Nephron progenitor cell (in vitro differentiated cells): ENCODE data around the gene CADM4.
"Not testable (repeated sequence)": the region's sequence is repeated elsewhere in the genome, so short reads cannot be mapped to it uniquely, and the experiment has no call there.

Experiments used
- DNase-seq: peaks from one replicate; pipeline ENCODE4 v3.0.0; 2021
- H3K27ac Mint-ChIP-seq: 2 replicates; pipeline ENCODE4 v1.8.0; 2021; ENCODE audit warnings: mild to moderate bottlenecking, moderate library complexity, mixed read lengths
- H3K27me3 Mint-ChIP-seq: 2 replicates; pipeline ENCODE4 v1.8.0; 2021; ENCODE audit warnings: mild to moderate bottlenecking, low read depth, mixed read lengths; ENCODE audit not compliant: poor library complexity
- H3K36me3 Mint-ChIP-seq: 2 replicates; pipeline ENCODE4 v1.8.0; 2021; ENCODE audit warnings: low read depth, mixed read lengths
- H3K4me1 Mint-ChIP-seq: 2 replicates; pipeline ENCODE4 v1.8.0; 2021; ENCODE audit warnings: mixed read lengths
- H3K4me3 Mint-ChIP-seq: 2 replicates; pipeline ENCODE4 v1.8.0; 2021; ENCODE audit warnings: mild to moderate bottlenecking, moderate library complexity, mixed read lengths
- H3K9me3 Mint-ChIP-seq: 2 replicates; pipeline ENCODE4 v1.8.0; 2021; ENCODE audit warnings: mild to moderate bottlenecking, moderate library complexity, mixed read lengths
- CTCF ChIP-seq: fragments of 200-600 bp; sonication (generic); IDR thresholded peaks from 2 replicates; pipeline ENCODE4 v1.5.0; 2021; ENCODE audit warnings: antibody characterized with exemption

CADM4 gene

GRCh38 chr19:43658494-43658893 lies 18.8 kb upstream of the CADM4 start:
- Mint-ChIP-seq H3K27me3 (peaks cover 8% of the 10 kb centered on the region), H3K4me1 (peaks cover 6% of the 10 kb centered on the region), H3K4me3 (no peak overlapping the region), H3K9me3 (peaks cover 17% of the 10 kb centered on the region), H3K27ac (no peak overlapping the region), H3K36me3 (peaks cover 94% of the 10 kb centered on the region)
- DNase-seq = no peak
- no peak for TF ChIP-seq CTCF

- peaks cover 17% of the 10 kb centered on the region for H3K9me3 Mint-ChIP-seq
- no peak for DNase-seq
- H3K4me1 Mint-ChIP-seq = peaks cover 6% of the 10 kb centered on the region
- no peak overlapping the region for H3K27ac Mint-ChIP-seq
- TF ChIP-seq CTCF = no peak
- H3K27me3 Mint-ChIP-seq = peaks cover 8% of the 10 kb centered on the region
- H3K36me3 Mint-ChIP-seq = peaks cover 93% of the 10 kb centered on the region
- no peak overlapping the region for H3K4me3 Mint-ChIP-seq
Measured at GRCh38 chr19:43658001-43658400, 18.4 kb upstream of the CADM4 start.

GRCh38 chr19:43656436-43656835 lies 16.8 kb upstream of the CADM4 start:
- H3K27me3 Mint-ChIP-seq = peaks cover 8% of the 10 kb centered on the region

GRCh38 chr19:43652546-43652874 lies 12.9 kb upstream of the CADM4 start:
- peaks cover 74% of the 10 kb centered on the region for H3K36me3 Mint-ChIP-seq
- peaks cover 6% of the 10 kb centered on the region for H3K9me3 Mint-ChIP-seq

More at GRCh38 chr19:43656436-43656835, 16.8 kb upstream of the CADM4 start:
- H3K27ac Mint-ChIP-seq = no peak overlapping the region
- H3K4me3 Mint-ChIP-seq = no peak overlapping the region
- DNase-seq = no peak
- H3K9me3 Mint-ChIP-seq = peaks cover 10% of the 10 kb centered on the region
- peaks cover 5% of the 10 kb centered on the region for H3K4me1 Mint-ChIP-seq
- TF ChIP-seq CTCF = no peak
- peaks cover 88% of the 10 kb centered on the region for H3K36me3 Mint-ChIP-seq

GRCh38 chr19:43651758-43652545 lies 12.3 kb upstream of the CADM4 start:
- peaks cover 12% of the 10 kb centered on the region for H3K9me3 Mint-ChIP-seq
- peak; percentile 58 for DNase-seq
- TF ChIP-seq CTCF = peak; percentile 70
- H3K4me3 Mint-ChIP-seq = peak overlapping the region; percentile 38
- H3K27ac Mint-ChIP-seq = no peak overlapping the region
- H3K4me1 Mint-ChIP-seq = peaks cover 5% of the 10 kb centered on the region
- peaks cover 74% of the 10 kb centered on the region for H3K36me3 Mint-ChIP-seq
- H3K27me3 Mint-ChIP-seq = no peaks in the 10 kb centered on the region

More at GRCh38 chr19:43652546-43652874, 12.9 kb upstream of the CADM4 start:
- Mint-ChIP-seq H3K4me3 (no peak overlapping the region), H3K4me1 (peaks cover 5% of the 10 kb centered on the region), H3K27me3 (no peaks in the 10 kb centered on the region), H3K27ac (no peak overlapping the region)
- DNase-seq = no peak
- no peak for TF ChIP-seq CTCF

GRCh38 chr19:43650276-43650675 lies 10.6 kb upstream of the CADM4 start:
- not testable (repeated sequence) for H3K4me1 Mint-ChIP-seq, H3K4me3 Mint-ChIP-seq, DNase-seq, H3K27ac Mint-ChIP-seq, H3K27me3 Mint-ChIP-seq
- Mint-ChIP-seq H3K36me3 (peaks cover 68% of the 10 kb centered on the region), H3K9me3 (peaks cover 23% of the 10 kb centered on the region)
